Calu3 (cell line): ENCODE results near the gene PLA2G2E. TPM values are rescaled to one million over a fixed set of nuclear protein-coding genes. Genes with fewer than 3 reads are reported as not detected.

ENCODE experiments used
- BruUV-seq: library from RNA; stranded (reverse); fragments of 400-500 nt; replicated peaks from 2 replicates; lab custom pipeline; 2021; lab: Mats Ljungman, UMichigan
- CTCF ChIA-PET: fragments of 300-600 bp; sonication (Branson Sonifier 250); formaldehyde crosslinking; loops from one replicate; lab custom pipeline; 2022; ENCODE audit warnings: antibody characterized with exemption; lab: Charles Lee
- DNase-seq: peaks from one replicate; pipeline ENCODE4 v3.0.0; 2022
- H3K27ac Mint-ChIP-seq: one replicate; pipeline ENCODE4 v1.8.0; 2022; ENCODE audit warnings: mixed read lengths; ENCODE audit not compliant: unreplicated experiment
- H3K27me3 Mint-ChIP-seq: one replicate; pipeline ENCODE4 v1.8.0; 2022; ENCODE audit warnings: mixed read lengths; ENCODE audit not compliant: unreplicated experiment
- H3K36me3 Mint-ChIP-seq: one replicate; pipeline ENCODE4 v1.8.0; 2022; ENCODE audit warnings: mild to moderate bottlenecking, moderate library complexity, mixed read lengths; ENCODE audit not compliant: insufficient read depth, unreplicated experiment
- H3K4me1 Mint-ChIP-seq: one replicate; pipeline ENCODE4 v1.8.0; 2022; ENCODE audit warnings: mild to moderate bottlenecking, low read depth, mixed read lengths; ENCODE audit not compliant: unreplicated experiment
- H3K4me3 Mint-ChIP-seq: one replicate; pipeline ENCODE4 v1.8.0; 2022; ENCODE audit warnings: mild to moderate bottlenecking, low read depth, moderate library complexity, mixed read lengths; ENCODE audit not compliant: unreplicated experiment
- H3K9me3 Mint-ChIP-seq: one replicate; pipeline ENCODE4 v1.8.0; 2022; ENCODE audit warnings: low read depth, mixed read lengths; ENCODE audit not compliant: unreplicated experiment
- CTCF ChIP-seq: fragments of 200-600 bp; IDR thresholded peaks from one replicate; pipeline ENCODE4 v1.8.0; 2022; ENCODE audit warnings: antibody characterized with exemption; ENCODE audit not compliant: unreplicated experiment
- intact Hi-C: fragments of 100-400 bp; cut with micrococcal nuclease; formaldehyde crosslinking; loops from one replicate; pipeline ENCODE4 v1.10.0; 2022; ENCODE audit not compliant: unreplicated experiment
- total RNA-seq: library from RNA; stranded (reverse); gene quantifications from 2 replicates; pipeline ENCODE4 v1.2.3, GENCODE V29; 2022

PLA2G2E gene
- total RNA-seq, 1 experiment from 2014 or later: not detected

GRCh38 chr1:19920132-19920710 lies 3.2 kb downstream of the PLA2G2E start:
- peaks cover 30% of the 10 kb centered on the region for H3K4me1 Mint-ChIP-seq
- no peak overlapping the region for H3K27ac Mint-ChIP-seq
- CTCF ChIA-PET: interaction anchor here (0.7 to 1.3 kb wide), 3 partner anchors 214 to 233 kb away, joined by 3 to 8 read pairs (median 7); no protein-coding TSS in a partner anchor
- no peaks in the 10 kb centered on the region for H3K27me3 Mint-ChIP-seq
- no peak for TF ChIP-seq CTCF
- no TSS peak for BruUV-seq
- no peaks in the 10 kb centered on the region for H3K9me3 Mint-ChIP-seq
- DNase-seq: no peak
- no peak overlapping the region for H3K4me3 Mint-ChIP-seq
- peaks cover 9% of the 10 kb centered on the region for H3K36me3 Mint-ChIP-seq
- intact Hi-C loops: no loop called here

- no peak overlapping the region for H3K27ac Mint-ChIP-seq
- H3K36me3 Mint-ChIP-seq: peaks cover 7% of the 10 kb centered on the region
- peak; percentile 79 for TF ChIP-seq CTCF
- no TSS peak for BruUV-seq
- no peak overlapping the region for H3K4me3 Mint-ChIP-seq
- H3K9me3 Mint-ChIP-seq: no peaks in the 10 kb centered on the region
- CTCF ChIA-PET: no interaction called here
- intact Hi-C loops: loop anchor here (5.0 kb wide), 2 partner anchors 184 to 234 kb away; no protein-coding TSS in a partner anchor
- H3K27me3 Mint-ChIP-seq: no peaks in the 10 kb centered on the region
- DNase-seq: peak; percentile 77
- peaks cover 18% of the 10 kb centered on the region for H3K4me1 Mint-ChIP-seq
Measured at GRCh38 chr1:19918057-19918456, 5.4 kb downstream of the PLA2G2E start.

GRCh38 chr1:19910650-19911049 lies 12.8 kb downstream of the PLA2G2E start:
- peaks cover 18% of the 10 kb centered on the region for H3K36me3 Mint-ChIP-seq
- H3K4me1 Mint-ChIP-seq: no peaks in the 10 kb centered on the region
- H3K27ac Mint-ChIP-seq: no peak overlapping the region
- H3K27me3 Mint-ChIP-seq: no peaks in the 10 kb centered on the region
- no peak for TF ChIP-seq CTCF
- H3K9me3 Mint-ChIP-seq: no peaks in the 10 kb centered on the region
- intact Hi-C loops: no loop called here
- no peak overlapping the region for H3K4me3 Mint-ChIP-seq
- BruUV-seq: no TSS peak
- DNase-seq: no peak
- CTCF ChIA-PET: interaction anchor here (0.7 kb wide), 1 partner anchor 221 kb away, joined by 3 read pairs; no protein-coding TSS in a partner anchor

GRCh38 chr1:19909971-19910370 lies 13.4 kb downstream of the PLA2G2E start:
- no peaks in the 10 kb centered on the region for H3K27me3 Mint-ChIP-seq
- BruUV-seq: no TSS peak
- intact Hi-C loops: no loop called here
- no peaks in the 10 kb centered on the region for H3K4me1 Mint-ChIP-seq
- CTCF ChIA-PET: no interaction called here
- no peak overlapping the region for H3K27ac Mint-ChIP-seq
- no peak overlapping the region for H3K4me3 Mint-ChIP-seq
- H3K36me3 Mint-ChIP-seq: peaks cover 21% of the 10 kb centered on the region
- no peaks in the 10 kb centered on the region for H3K9me3 Mint-ChIP-seq
- TF ChIP-seq CTCF: no peak
- no peak for DNase-seq
